ENCODE measurements around the gene BIRC5. TPM values are rescaled to one million over a fixed set of nuclear protein-coding genes. Genes with fewer than 3 reads are reported as not detected.
A peak's percentile ranks its signal among the peaks of the same experiment; 100 is the strongest.

The BIRC5 gene
- total and polyA plus RNA-seq, 4 experiments from 2014 or later, result 0.18 to 0.32 TPM; not detected in 2

GRCh38 chr17:78249818-78250806 is 36.1 kb downstream of the BIRC5 start:
- H3K4me3 ChIP-seq (ENCODE audit: low read length in 2 of 2), result no peak overlapping the region
- peaks cover 31 to 47% (median 36%) of the 10 kb centered on the region in 4 donors for H3K4me1 Mint-ChIP-seq
- H3K9me3 Mint-ChIP-seq, result peaks cover 0 to 5% (median 0%) of the 10 kb centered on the region in 8 donors
- no peaks in the 10 kb centered on the region for H3K27me3 ChIP-seq (ENCODE audit: insufficient read depth, low read length)
- peaks cover 0 to 2% of the 10 kb centered on the region in 2 donors for H3K36me3 Mint-ChIP-seq
- H3K27me3 Mint-ChIP-seq, result peaks cover 0 to 1% of the 10 kb centered on the region in 2 donors
- ChIA-PET POLR2A (ENCODE audit: partially characterized antibody) (interaction anchor here (0.8 to 3.9 kb wide), 10 partner anchors 13 to 292 kb away, joined by 3 to 30 read pairs (median 4); partner anchors contain the start of genes TMC8 and TNRC6C), CTCF (ENCODE audit: partially characterized antibody) (interaction anchor here (0.7 to 4.9 kb wide), 27 partner anchors 9 to 231 kb away, joined by 3 to 87 read pairs (median 4); partner anchors contain the start of gene PGS1)
- H3K9me3 ChIP-seq (ENCODE audit: control insufficient read depth in 1 of 2, low read length in 2 of 2), result no peaks in the 10 kb centered on the region
- no peak overlapping the region for H3K27ac ChIP-seq (ENCODE audit: low read depth, low read length)
- H3K27ac Mint-ChIP-seq, result peak overlapping the region in 2 of 7 donors; percentile 52 to 80
- DNase-seq, result no peak
- peaks cover 46% of the 10 kb centered on the region for H3K4me1 ChIP-seq (ENCODE audit: insufficient read depth, low read length)
- H3K4me3 Mint-ChIP-seq, result peak overlapping the region in 2 of 8 donors; percentile 52 to 56
- H3K36me3 ChIP-seq (ENCODE audit: insufficient read depth, low read length), result no peaks in the 10 kb centered on the region
- intact Hi-C loops (cut with micrococcal nuclease), result loop anchor here (5.0 kb wide), 2 partner anchors 92 to 118 kb away; partner anchors contain the start of gene TMC8

GRCh38 chr17:78250891-78251772 is 37.1 kb downstream of the BIRC5 start:
- peaks cover 0 to 2% of the 10 kb centered on the region in 2 donors for H3K36me3 Mint-ChIP-seq
- peak overlapping the region; percentile 96 to 99 (median 98) for H3K27ac Mint-ChIP-seq
- Histone ChIP-seq H3K4me1 (ENCODE audit: insufficient read depth, low read length) (peaks cover 56% of the 10 kb centered on the region), H3K27me3 (ENCODE audit: insufficient read depth, low read length) (no peaks in the 10 kb centered on the region), H3K27ac (ENCODE audit: low read depth, low read length) (peak overlapping the region; percentile 61), H3K9me3 (ENCODE audit: control insufficient read depth in 1 of 2, low read length in 2 of 2) (no peaks in the 10 kb centered on the region), H3K4me3 (ENCODE audit: low read length in 2 of 2) (peak overlapping the region; percentile 54 to 65), H3K36me3 (ENCODE audit: insufficient read depth, low read length) (no peaks in the 10 kb centered on the region)
- peaks cover 0 to 5% (median 0%) of the 10 kb centered on the region in 8 donors for H3K9me3 Mint-ChIP-seq
- peaks cover 31 to 58% (median 44%) of the 10 kb centered on the region in 4 donors for H3K4me1 Mint-ChIP-seq
- peak overlapping the region; percentile 82 to 94 (median 88) for H3K4me3 Mint-ChIP-seq
- H3K27me3 Mint-ChIP-seq, result peaks cover 0 to 1% of the 10 kb centered on the region in 2 donors
- peak; percentile 75 to 85 (median 80) for DNase-seq
- ChIA-PET CTCF (ENCODE audit: partially characterized antibody) (interaction anchor here (0.7 to 4.9 kb wide), 33 partner anchors 8 to 232 kb away, joined by 3 to 87 read pairs (median 4); partner anchors contain the start of gene TMC8), POLR2A (ENCODE audit: partially characterized antibody) (interaction anchor here (0.8 to 3.9 kb wide), 25 partner anchors 12 to 293 kb away, joined by 3 to 30 read pairs (median 4); partner anchors contain the start of genes AFMID, SOCS3, TK1 and TMC8)
- intact Hi-C loops (cut with micrococcal nuclease), result loop anchor here (1.0 to 5.0 kb wide), 7 partner anchors 38 to 232 kb away; partner anchors contain the start of genes SOCS3 and TMC8

GRCh38 chr17:78251773-78252103 is 37.7 kb downstream of the BIRC5 start:
- ChIA-PET POLR2A (ENCODE audit: partially characterized antibody) (interaction anchor here (0.9 to 3.9 kb wide), 24 partner anchors 11 to 293 kb away, joined by 3 to 30 read pairs (median 4); partner anchors contain the start of genes AFMID, SOCS3, TK1 and TMC8), CTCF (ENCODE audit: partially characterized antibody) (interaction anchor here (0.7 to 4.9 kb wide), 29 partner anchors 7 to 233 kb away, joined by 3 to 87 read pairs (median 4); partner anchors contain the start of gene TMC8)

GRCh38 chr17:78252111-78252634 is 38.1 kb downstream of the BIRC5 start:
- H3K4me3 Mint-ChIP-seq, result peak overlapping the region; percentile 82 to 94 (median 88)
- peaks cover 31 to 60% (median 46%) of the 10 kb centered on the region in 4 donors for H3K4me1 Mint-ChIP-seq
- intact Hi-C loops (cut with micrococcal nuclease), result loop anchor here (2.0 to 5.0 kb wide), 4 partner anchors 21 to 120 kb away; partner anchors contain the start of genes BIRC5 and TMC8
- H3K27me3 Mint-ChIP-seq, result peaks cover 0 to 1% of the 10 kb centered on the region in 2 donors
- Histone ChIP-seq H3K27ac (ENCODE audit: low read depth, low read length) (peak overlapping the region; percentile 61), H3K4me3 (ENCODE audit: low read length in 2 of 2) (peak overlapping the region; percentile 54 to 65), H3K4me1 (ENCODE audit: insufficient read depth, low read length) (peaks cover 66% of the 10 kb centered on the region), H3K9me3 (ENCODE audit: control insufficient read depth in 1 of 2, low read length in 2 of 2) (no peaks in the 10 kb centered on the region), H3K36me3 (ENCODE audit: insufficient read depth, low read length) (no peaks in the 10 kb centered on the region), H3K27me3 (ENCODE audit: insufficient read depth, low read length) (no peaks in the 10 kb centered on the region)
- H3K9me3 Mint-ChIP-seq, result peaks cover 0 to 5% (median 0%) of the 10 kb centered on the region in 8 donors
- ChIA-PET POLR2A (ENCODE audit: partially characterized antibody) (interaction anchor here (0.6 to 3.9 kb wide), 27 partner anchors 11 to 294 kb away, joined by 3 to 30 read pairs (median 4); partner anchors contain the start of genes SOCS3, TMC8 and TNRC6C), CTCF (ENCODE audit: partially characterized antibody) (interaction anchor here (1.0 to 4.9 kb wide), 20 partner anchors 7 to 233 kb away, joined by 3 to 87 read pairs (median 6); no protein-coding TSS in a partner anchor)
- H3K27ac Mint-ChIP-seq, result peak overlapping the region; percentile 96 to 99 (median 98)
- peak; percentile 91 to 96 (median 92) for DNase-seq
- H3K36me3 Mint-ChIP-seq, result peaks cover 0 to 2% of the 10 kb centered on the region in 2 donors

More at GRCh38 chr17:78251773-78252103, 37.7 kb downstream of the BIRC5 start:
- peak overlapping the region; percentile 61 for H3K27ac ChIP-seq (ENCODE audit: low read depth, low read length)
- no peaks in the 10 kb centered on the region for H3K9me3 ChIP-seq (ENCODE audit: control insufficient read depth in 1 of 2, low read length in 2 of 2)
- H3K4me1 ChIP-seq (ENCODE audit: insufficient read depth, low read length), result peaks cover 62% of the 10 kb centered on the region
- Mint-ChIP-seq H3K4me3 (peak overlapping the region; percentile 82 to 94 (median 88)), H3K9me3 (peaks cover 0 to 5% (median 0%) of the 10 kb centered on the region in 8 donors), H3K4me1 (peaks cover 31 to 59% (median 46%) of the 10 kb centered on the region in 4 donors), H3K36me3 (peaks cover 0 to 2% of the 10 kb centered on the region in 2 donors), H3K27me3 (peaks cover 0 to 1% of the 10 kb centered on the region in 2 donors), H3K27ac (peak overlapping the region; percentile 96 to 99 (median 98))
- peak overlapping the region; percentile 54 to 65 for H3K4me3 ChIP-seq (ENCODE audit: low read length in 2 of 2)
- no peaks in the 10 kb centered on the region for H3K36me3 ChIP-seq (ENCODE audit: insufficient read depth, low read length)
- intact Hi-C loops (cut with micrococcal nuclease), result loop anchor here (1.0 to 5.0 kb wide), 9 partner anchors 21 to 232 kb away; partner anchors contain the start of genes BIRC5, SOCS3 and TMC8
- no peaks in the 10 kb centered on the region for H3K27me3 ChIP-seq (ENCODE audit: insufficient read depth, low read length)
- DNase-seq, result no peak

- peaks cover 74% of the 10 kb centered on the region for H3K4me1 ChIP-seq (ENCODE audit: insufficient read depth, low read length)
- no peaks in the 10 kb centered on the region for H3K36me3 ChIP-seq (ENCODE audit: insufficient read depth, low read length)
- Mint-ChIP-seq H3K27ac (peak overlapping the region; percentile 96 to 99 (median 98)), H3K27me3 (peaks cover 0 to 1% of the 10 kb centered on the region in 2 donors), H3K4me3 (peak overlapping the region; percentile 82 to 94 (median 88)), H3K9me3 (peaks cover 0 to 3% (median 0%) of the 10 kb centered on the region in 8 donors), H3K36me3 (peaks cover 0 to 2% of the 10 kb centered on the region in 2 donors), H3K4me1 (peaks cover 34 to 68% (median 54%) of the 10 kb centered on the region in 4 donors)
- peak overlapping the region in 1 of 2 donors; percentile 54 for H3K4me3 ChIP-seq (ENCODE audit: low read length in 2 of 2)
- ChIA-PET CTCF (ENCODE audit: partially characterized antibody) (interaction anchor here (1.2 to 4.9 kb wide), 8 partner anchors 36 to 234 kb away, joined by 4 to 87 read pairs (median 11); no protein-coding TSS in a partner anchor), POLR2A (ENCODE audit: partially characterized antibody) (interaction anchor here (0.6 to 3.9 kb wide), 27 partner anchors 10 to 497 kb away, joined by 3 to 30 read pairs (median 4); partner anchors contain the start of genes SOCS3, TMC8 and TNRC6C)
- no peaks in the 10 kb centered on the region for H3K9me3 ChIP-seq (ENCODE audit: control insufficient read depth in 1 of 2, low read length in 2 of 2)
- intact Hi-C loops (cut with micrococcal nuclease), result loop anchor here (2.0 to 5.0 kb wide), 4 partner anchors 20 to 121 kb away; partner anchors contain the start of genes BIRC5 and TMC8
- no peak for DNase-seq
- peak overlapping the region; percentile 61 for H3K27ac ChIP-seq (ENCODE audit: low read depth, low read length)
- H3K27me3 ChIP-seq (ENCODE audit: insufficient read depth, low read length), result no peaks in the 10 kb centered on the region
These were observed 38.9 kb downstream of the BIRC5 start for GRCh38 chr17:78252701-78253635.

All from CD4-positive, alpha-beta memory T cell (primary cell).